SU-DHL-6 (cell line): ENCODE data around the gene MRPL55.

Experiments used
- H2AFZ ChIP-seq: fragments of 200-600 bp; sonication (generic); 2 replicates; pipeline ENCODE4 v1.6.1; 2014; ENCODE audit warnings: low read depth, mild to moderate bottlenecking, moderate library complexity, mixed read lengths, antibody characterized with exemption, low read length; ENCODE audit not compliant: severe bottlenecking
- H3F3A ChIP-seq: fragments of 200-600 bp; shearing (Covaris generic); 2 replicates; pipeline ENCODE4 v1.6.0; 2016; ENCODE audit warnings: antibody characterized with exemption, mild to moderate bottlenecking; ENCODE audit not compliant: insufficient read depth
- H3K27ac ChIP-seq: fragments of 200-600 bp; sonication (generic); 2 replicates; pipeline ENCODE4 v1.5.1; 2016; ENCODE audit warnings: low read depth, mild to moderate bottlenecking, low read length, moderate library complexity, mixed read lengths
- H3K27me3 ChIP-seq: fragments of 200-600 bp; sonication (generic), shearing (Covaris generic); 2 replicates; pipeline ENCODE4 v1.6.0; 2014; ENCODE audit warnings: mild to moderate bottlenecking, low read length
- H3K36me3 ChIP-seq: fragments of 200-600 bp; sonication (generic); 2 replicates; pipeline ENCODE4 v1.6.1; 2014; ENCODE audit warnings: mild to moderate bottlenecking, low read length, mixed read lengths
- H3K4me2 ChIP-seq: fragments of 300-600, 200-600 bp; shearing (Covaris generic), sonication (generic); 2 replicates; pipeline ENCODE4 v1.6.0; 2014; ENCODE audit warnings: low read length, low read depth, mild to moderate bottlenecking; ENCODE audit not compliant: poor library complexity, severe bottlenecking
- H3K4me3 ChIP-seq: fragments of 200-600 bp; sonication (generic); 2 replicates; pipeline ENCODE4 v1.5.1; 2014; ENCODE audit warnings: antibody characterized with exemption, low read length, mild to moderate bottlenecking, mixed read lengths; ENCODE audit not compliant: insufficient read depth, poor library complexity, severe bottlenecking
- H3K79me2 ChIP-seq: fragments of 200-600 bp; sonication (generic); 2 replicates; pipeline ENCODE4 v1.6.1; 2014; ENCODE audit warnings: mild to moderate bottlenecking, low read length, moderate library complexity; ENCODE audit not compliant: insufficient read depth
- H3K9ac ChIP-seq: fragments of 200-600 bp; sonication (generic); 2 replicates; pipeline ENCODE4 v1.7.0; 2014; ENCODE audit warnings: mild to moderate bottlenecking, low read length
- H3K9me2 ChIP-seq: fragments of 200-600 bp; sonication (generic); replicated peaks from 2 replicates; pipeline ENCODE4 v1.6.1; 2014; ENCODE audit warnings: low read length; ENCODE audit not compliant: insufficient read depth
- H3K9me3 ChIP-seq: fragments of 200-600 bp; sonication (generic); 2 replicates; pipeline ENCODE4 v1.6.1; 2014; ENCODE audit warnings: low read length, mixed read lengths; ENCODE audit not compliant: insufficient read depth
- H4K20me1 ChIP-seq: fragments of 200-600 bp; sonication (generic); 2 replicates; pipeline ENCODE4 v1.6.1; 2014; ENCODE audit warnings: low read depth, mild to moderate bottlenecking, antibody characterized with exemption, low read length, moderate library complexity, mixed read lengths
- CTCF ChIP-seq: fragments of 200-600 bp; sonication (generic); IDR thresholded peaks from one replicate; pipeline ENCODE4 v1.5.1; 2017; ENCODE audit warnings: antibody characterized with exemption, mild to moderate bottlenecking, low read length, moderate library complexity; ENCODE audit not compliant: insufficient read depth, poor library complexity, severe bottlenecking
- EZH2phosphoT487 ChIP-seq: fragments of 200-600 bp; sonication (generic), shearing (Covaris generic); conservative IDR thresholded peaks from 2 replicates; pipeline ENCODE4 v1.6.1; 2018; ENCODE audit warnings: mild to moderate bottlenecking, antibody characterized with exemption, low read length, moderate library complexity, mixed read lengths

Gene MRPL55

GRCh38 chr1:228106800-228107054, 2.4 kb downstream of the MRPL55 start:
- Histone ChIP-seq H3K27me3 (no peaks in the 10 kb centered on the region), H3K9me3 (no peaks in the 10 kb centered on the region), H2AFZ (no peak overlapping the region), H3K79me2 (peaks cover 13% of the 10 kb centered on the region; the same call in 1 of the 2 replicates), H3K9ac (no peak overlapping the region), H3K36me3 (no peaks in the 10 kb centered on the region), H3K4me2 (no peak overlapping the region), H3F3A (peaks cover 8% of the 10 kb centered on the region), H3K27ac (no peak overlapping the region), H4K20me1 (no peaks in the 10 kb centered on the region), H3K4me3 (no peak overlapping the region), H3K9me2 (no peaks in the 10 kb centered on the region)
- TF ChIP-seq CTCF = no peak
- TF ChIP-seq EZH2phosphoT487 = no peak

- no peak overlapping the region for H3K4me2 ChIP-seq
- no peaks in the 10 kb centered on the region for H3K9me3 ChIP-seq
- no peak overlapping the region for H3K27ac ChIP-seq
- peaks cover 14% of the 10 kb centered on the region for H3F3A ChIP-seq
- H3K79me2 ChIP-seq = peaks cover 13% of the 10 kb centered on the region; the same call in 1 of the 2 replicates
- no peaks in the 10 kb centered on the region for H3K9me2 ChIP-seq
- no peak overlapping the region for H3K9ac ChIP-seq
- H3K36me3 ChIP-seq = no peaks in the 10 kb centered on the region
- no peak overlapping the region for H2AFZ ChIP-seq
- TF ChIP-seq CTCF (no peak), EZH2phosphoT487 (no peak)
- no peak overlapping the region for H3K4me3 ChIP-seq
- no peaks in the 10 kb centered on the region for H4K20me1 ChIP-seq
- H3K27me3 ChIP-seq = no peaks in the 10 kb centered on the region
Observed at GRCh38 chr1:228105996-228106799, 2.9 kb downstream of the MRPL55 start.

- Histone ChIP-seq H3K4me3 (no peak overlapping the region), H3K9ac (no peak overlapping the region), H3K9me2 (no peaks in the 10 kb centered on the region), H3K79me2 (peaks cover 13% of the 10 kb centered on the region; the same call in 1 of the 2 replicates), H3K4me2 (no peak overlapping the region), H4K20me1 (no peaks in the 10 kb centered on the region), H3K36me3 (no peaks in the 10 kb centered on the region), H3K27ac (no peak overlapping the region), H3F3A (peaks cover 21% of the 10 kb centered on the region), H2AFZ (no peak overlapping the region), H3K27me3 (no peaks in the 10 kb centered on the region), H3K9me3 (no peaks in the 10 kb centered on the region)
- no peak for TF ChIP-seq EZH2phosphoT487
- TF ChIP-seq CTCF = no peak
Observed at GRCh38 chr1:228105270-228105995, 3.7 kb downstream of the MRPL55 start.
